HG02759 (cell line): ENCODE measurements around the gene CCNYL1.
A peak's percentile ranks its signal among the peaks of the same experiment; 100 is the strongest.
"Not testable (repeated sequence)": the region's sequence is repeated elsewhere in the genome, so short reads cannot be mapped to it uniquely, and the experiment has no call there.

Experiments used
- ATAC-seq: cut with Tn5 transposase; IDR thresholded peaks from one replicate; pipeline ENCODE4 v1.9.1; 2021; ENCODE audit warnings: mild to moderate bottlenecking, moderate library complexity; ENCODE audit not compliant: unreplicated experiment

Gene CCNYL1

GRCh38 chr2:207734264-207734635, 22.8 kb downstream of the CCNYL1 start:
- ATAC-seq: no peak

- no peak for ATAC-seq
These were observed 23.4 kb downstream of the CCNYL1 start for GRCh38 chr2:207734636-207735512.

GRCh38 chr2:207735513-207735859, 24.0 kb downstream of the CCNYL1 start:
- not testable (repeated sequence) for ATAC-seq

- no peak for ATAC-seq
These were observed 32.1 kb downstream of the CCNYL1 start for GRCh38 chr2:207743514-207743913.

- ATAC-seq: no peak
These were observed 32.6 kb downstream of the CCNYL1 start for GRCh38 chr2:207744050-207744449.

GRCh38 chr2:207744451-207744850, 33.0 kb downstream of the CCNYL1 start:
- no peak for ATAC-seq

GRCh38 chr2:207746131-207746530, 34.7 kb downstream of the CCNYL1 start:
- ATAC-seq: peak; percentile 89

GRCh38 chr2:207747653-207748560, 36.5 kb downstream of the CCNYL1 start:
- ATAC-seq: no peak

- no peak for ATAC-seq
These were observed 37.6 kb downstream of the CCNYL1 start for GRCh38 chr2:207748993-207749392.

GRCh38 chr2:207749873-207750272, 38.4 kb downstream of the CCNYL1 start:
- no peak for ATAC-seq

- no peak for ATAC-seq
These were observed 38.9 kb downstream of the CCNYL1 start for GRCh38 chr2:207750345-207750744.

- ATAC-seq: no peak
These were observed 39.4 kb downstream of the CCNYL1 start for GRCh38 chr2:207750876-207751275.

- ATAC-seq: not testable (repeated sequence)
These were observed 42.2 kb downstream of the CCNYL1 start for GRCh38 chr2:207753688-207754087.

- no peak for ATAC-seq
These were observed 43.3 kb downstream of the CCNYL1 start for GRCh38 chr2:207754498-207755383.

GRCh38 chr2:207758025-207758424, 46.6 kb downstream of the CCNYL1 start:
- no peak for ATAC-seq

GRCh38 chr2:207759890-207760289, 48.5 kb downstream of the CCNYL1 start:
- ATAC-seq: no peak

- ATAC-seq: no peak
These were observed 49.0 kb downstream of the CCNYL1 start for GRCh38 chr2:207760453-207760852.

- not testable (repeated sequence) for ATAC-seq
These were observed 50.0 kb downstream of the CCNYL1 start for GRCh38 chr2:207761426-207761825.

- ATAC-seq: no peak
These were observed 50.7 kb downstream of the CCNYL1 start for GRCh38 chr2:207762146-207762545.

- no peak for ATAC-seq
These were observed 52.0 kb downstream of the CCNYL1 start for GRCh38 chr2:207763303-207763917.
